Spleen (tissue), 11 donors: ENCODE data around the gene HNRNPA2B1. TPM values are rescaled to one million over a fixed set of nuclear protein-coding genes. Genes with fewer than 3 reads are reported as not detected.
"Not testable (repeated sequence)": the region's sequence is repeated elsewhere in the genome, so short reads cannot be mapped to it uniquely, and the experiment has no call there.

ENCODE experiments used
- DNase-seq: peaks from one replicate; pipeline ENCODE4 v3.0.0-alpha.2; 2020
- H3K27ac ChIP-seq, 8 donors: fragments of 200-600 bp; sonication (generic) in 7 of 8; 1 replicate in 4 of 8; 2 replicates in 4 of 8; pipeline versions ENCODE4 v1.5.0 to v1.8.0; 2016 to 2021; ENCODE audit warnings: inconsistent platforms in 4 of 8, mild to moderate bottlenecking in 4 of 8, moderate library complexity in 1 of 8
- H3K27me3 ChIP-seq, 7 donors: fragments of 200-600 bp; sonication (generic) in 6 of 7; replicated peaks in 1 of 7; 1 replicate in 4 of 7; 2 replicates in 3 of 7; pipeline versions ENCODE4 v1.5.0 to v1.8.0; 2016 to 2021; ENCODE audit warnings: inconsistent platforms in 3 of 7, mild to moderate bottlenecking in 1 of 7
- H3K36me3 ChIP-seq, 6 donors: fragments of 200-600 bp; sonication (generic) in 5 of 6; 1 replicate in 4 of 6; 2 replicates in 2 of 6; pipeline versions ENCODE4 v1.5.0 to v1.8.0; 2016 to 2021; ENCODE audit warnings: inconsistent platforms in 2 of 6
- H3K4me1 ChIP-seq, 6 donors: fragments of 200-600 bp; sonication (generic) in 5 of 6; 1 replicate in 3 of 6; 2 replicates in 3 of 6; pipeline versions ENCODE4 v1.5.0 to v1.8.0; 2016 to 2021; ENCODE audit warnings: inconsistent platforms in 3 of 6
- H3K4me3 ChIP-seq, 8 donors: fragments of 200-600 bp; sonication (generic) in 7 of 8; 1 replicate in 4 of 8; 2 replicates in 4 of 8; pipeline versions ENCODE4 v1.5.0 to v1.8.0; 2016 to 2021; ENCODE audit warnings: inconsistent platforms in 4 of 8, mild to moderate bottlenecking in 4 of 8, moderate library complexity in 2 of 8
- H3K9me3 ChIP-seq, 8 donors: fragments of 200-600 bp; sonication (generic) in 7 of 8; 1 replicate in 4 of 8; 2 replicates in 4 of 8; pipeline versions ENCODE4 v1.5.0 to v1.8.0; 2016 to 2021; ENCODE audit warnings: inconsistent platforms in 4 of 8
- CTCF ChIP-seq, 11 experiments: fragments of 200-600 bp in 7 of 11; fragments of 450-650 bp in 4 of 11; sonication (generic) in 4 of 11; IDR thresholded peaks in 8 of 11; conservative IDR thresholded peaks in 3 of 11; 1 replicate in 7 of 11; 2 replicates in 4 of 11; pipeline versions ENCODE4 v1.4.0 to v1.8.0; 2016 to 2021; ENCODE audit warnings: antibody characterized with exemption in 11 of 11, inconsistent platforms in 4 of 11, mild to moderate bottlenecking in 1 of 11
- POLR2A ChIP-seq, 3 donors: fragments of 450-650 bp; IDR thresholded peaks; one replicate each; pipeline ENCODE4 v1.5.1; 2017; ENCODE audit warnings: antibody characterized with exemption in 3 of 3, mild to moderate bottlenecking in 1 of 3
- POLR2AphosphoS5 ChIP-seq, 3 donors: sonication (generic); formaldehyde crosslinking; IDR thresholded peaks; one replicate each; pipeline ENCODE4 v1.5.1; 2017; ENCODE audit warnings: antibody characterized with exemption in 3 of 3
- WGBS, 5 donors: extraction: QIAGEN DNeasy Blood & Tissue Kit in 3 of 5; methylation state at CpG; one replicate each; pipeline versions ENCODE4 v1.1.5 to v1.1.7; 2013 to 2018; 5-methylcytosine and 5-hydroxymethylcytosine counted together
- intact Hi-C: fragments of 100-400 bp; cut with DNase I; formaldehyde crosslinking; loops from one replicate; pipeline ENCODE4 v1.15.0; 2023; ENCODE audit warnings: low total_unique reads
- polyA plus RNA-seq, 3 donors: library from polyadenylated mRNA; stranded (reverse); fragments of 200-250 nt; gene quantifications; one replicate each; pipeline ENCODE4 v1.2.1, GENCODE V29; 2013
- total RNA-seq, 7 donors: library from RNA; depleted of rRNA in 3 of 7; stranded (reverse); fragments of >200 nt in 3 of 7; fragmentation: NEBNext Ultra II Directional in 4 of 7; extraction: Animal tissue kit (Norgen Biotek cat#: 25700) in 4 of 7; gene quantifications; one replicate each; pipeline versions ENCODE4 v1.1.0 to v1.2.1, GENCODE V29; 2016 to 2021
- donor health status: healthy with polysubstance abuse.
- donor health status: DM: no; HTN: no; CAD: no; lungs with moderate emphysema.
- donor health status: DM: no; HTN: no; CAD: no.
- donor health status: Bipolar disorder and iron deficiency.
- donor health status: healthy.
- donor health status: DM: no; HTN: no; CAD: no.
- donor health status: DM: yes; HTN: yes; CAD: no.

Gene HNRNPA2B1
- total and polyA plus RNA-seq, 10 donors: 267 to 690 (median 458) TPM

GRCh38 chr7:26195182-26195581 is 5.4 kb downstream of the HNRNPA2B1 start:
- intact Hi-C loops: loop anchor here (5.0 to 10.0 kb wide), 3 partner anchors 92 to 167 kb away; no protein-coding TSS in a partner anchor
- WGBS, 5 donors: 62 to 80% (median 71%) methylated on average over 5 of the region's 5 CpGs
- Histone ChIP-seq H3K4me3 (peak overlapping the region in 3 of 8 donors; percentile 89 to 93 (median 91)), H3K36me3 (peaks cover 2 to 88% (median 73%) of the 10 kb centered on the region in 6 donors), H3K27me3 (no peaks in the 10 kb centered on the region), H3K4me1 (peaks cover 61 to 90% (median 77%) of the 10 kb centered on the region in 6 donors), H3K27ac (peak overlapping the region in 4 of 8 donors; percentile 73 to 100 (median 100)), H3K9me3 (no peaks in the 10 kb centered on the region)
- TF ChIP-seq POLR2A (IDR thresholded peaks at IDR 0.05) (no peak), POLR2AphosphoS5 (IDR thresholded peaks at IDR 0.05) (no peak)
- no peak for DNase-seq

- H3K4me1 ChIP-seq: peaks cover 61 to 94% (median 80%) of the 10 kb centered on the region in 6 donors
- intact Hi-C loops: loop anchor here (5.0 to 10.0 kb wide), 3 partner anchors 93 to 168 kb away; no protein-coding TSS in a partner anchor
These were observed 5.8 kb downstream of the HNRNPA2B1 start for GRCh38 chr7:26194764-26195163.

GRCh38 chr7:26193432-26194207 is 6.9 kb downstream of the HNRNPA2B1 start:
- H3K27ac ChIP-seq: peak overlapping the region in 5 of 8 donors; percentile 28 to 100 (median 47)
- H3K27me3 ChIP-seq: no peaks in the 10 kb centered on the region
- H3K36me3 ChIP-seq: peaks cover 2 to 99% (median 88%) of the 10 kb centered on the region in 6 donors
- DNase-seq: no peak
- H3K9me3 ChIP-seq: no peaks in the 10 kb centered on the region
- no peak for TF ChIP-seq POLR2A (IDR thresholded peaks at IDR 0.05)
- H3K4me1 ChIP-seq: peaks cover 61 to 100% (median 90%) of the 10 kb centered on the region in 6 donors
- H3K4me3 ChIP-seq: peak overlapping the region in 3 of 8 donors; percentile 1 to 93 (median 89)
- intact Hi-C loops: loop anchor here (10.0 kb wide), 1 partner anchor 99 kb away; no protein-coding TSS in a partner anchor
- 58 to 79% (median 64%) methylated on average over 8 of the region's 8 CpGs for WGBS, 5 donors

More at GRCh38 chr7:26194764-26195163, 5.8 kb downstream of the HNRNPA2B1 start:
- not testable (repeated sequence) for DNase-seq, H3K27me3 ChIP-seq, H3K9me3 ChIP-seq
- H3K27ac ChIP-seq: peak overlapping the region in 4 of 8 donors; percentile 28 to 100 (median 60)
- H3K36me3 ChIP-seq: peaks cover 2 to 92% (median 77%) of the 10 kb centered on the region in 6 donors
- peak overlapping the region in 4 of 8 donors; percentile 7 to 93 (median 90) for H3K4me3 ChIP-seq
- WGBS, 5 donors: 47 to 60% (median 50%) methylated on average over 11 of the region's 11 CpGs

GRCh38 chr7:26192485-26193087 is 8.0 kb downstream of the HNRNPA2B1 start:
- Histone ChIP-seq H3K4me3 (peak overlapping the region in 1 of 8 donors; percentile 29), H3K4me1 (peaks cover 61 to 100% (median 94%) of the 10 kb centered on the region in 6 donors), H3K27ac (peak overlapping the region in 6 of 8 donors; percentile 28 to 100 (median 48)), H3K9me3 (no peaks in the 10 kb centered on the region), H3K36me3 (peaks cover 2 to 100% (median 95%) of the 10 kb centered on the region in 6 donors), H3K27me3 (no peaks in the 10 kb centered on the region)
- intact Hi-C loops: loop anchor here (10.0 kb wide), 1 partner anchor 98 kb away; no protein-coding TSS in a partner anchor
- WGBS, 5 donors: 55 to 61% (median 57%) methylated on average over 3 of the region's 3 CpGs
- DNase-seq: no peak
- TF ChIP-seq POLR2A (IDR thresholded peaks at IDR 0.05) (no peak), POLR2AphosphoS5 (IDR thresholded peaks at IDR 0.05) (peak in 1 of 3 donors; percentile 60), CTCF (IDR thresholded peaks at IDR 0.05 in 8 of 11, conservative IDR thresholded peaks at IDR 0.05 in 3 of 11) (no peak)

GRCh38 chr7:26191974-26192479 is 8.5 kb downstream of the HNRNPA2B1 start:
- peak in 1 of 3 donors; percentile 10 for TF ChIP-seq POLR2AphosphoS5 (IDR thresholded peaks at IDR 0.05)
- TF ChIP-seq CTCF (IDR thresholded peaks at IDR 0.05 in 8 of 11, conservative IDR thresholded peaks at IDR 0.05 in 3 of 11): no peak
- no peak for DNase-seq
- Histone ChIP-seq H3K27me3 (no peaks in the 10 kb centered on the region), H3K9me3 (no peaks in the 10 kb centered on the region), H3K4me1 (peaks cover 57 to 100% (median 91%) of the 10 kb centered on the region in 6 donors), H3K36me3 (peaks cover 2 to 100% (median 91%) of the 10 kb centered on the region in 6 donors), H3K4me3 (peak overlapping the region in 1 of 8 donors; percentile 29), H3K27ac (peak overlapping the region in 5 of 8 donors; percentile 28 to 100 (median 49))
- intact Hi-C loops: loop anchor here (10.0 kb wide), 1 partner anchor 97 kb away; no protein-coding TSS in a partner anchor
- 65 to 85% (median 77%) methylated on average over 1 of the region's 1 CpG for WGBS, 5 donors
